Testis (tissue), 3 donors: ENCODE results near the gene OR1K1. TPM values are rescaled to one million over a fixed set of nuclear protein-coding genes. Genes with fewer than 3 reads are reported as not detected.
"Not testable (repeated sequence)": the region's sequence is repeated elsewhere in the genome, so short reads cannot be mapped to it uniquely, and the experiment has no call there.

Experiments used
- DNase-seq: peaks from one replicate; pipeline ENCODE4 v3.0.0-alpha.2; 2019
- H3K27ac ChIP-seq, 2 donors: fragments of 200-600 bp; sonication (generic); one replicate each; pipeline ENCODE4 v1.5.1; 2019
- H3K27me3 ChIP-seq: fragments of 200-600 bp; sonication (generic); one replicate; pipeline ENCODE4 v1.5.1; 2019
- H3K36me3 ChIP-seq: fragments of 200-600 bp; sonication (generic); one replicate; pipeline ENCODE4 v1.5.1; 2017; ENCODE audit warnings: low read depth; ENCODE audit errors: missing control alignments
- H3K4me1 ChIP-seq: fragments of 200-600 bp; sonication (generic); one replicate; pipeline ENCODE4 v1.5.1; 2019
- H3K4me3 ChIP-seq, 2 donors: fragments of 200-600 bp; sonication (generic); one replicate each; pipeline ENCODE4 v1.5.1; 2017 to 2019
- H3K9me3 ChIP-seq: fragments of 200-600 bp; sonication (generic); one replicate; pipeline ENCODE4 v1.5.1; 2017
- CTCF ChIP-seq, 3 experiments: fragments of 450-650 bp in 2 of 3; fragments of 200-600 bp in 1 of 3; sonication (generic) in 1 of 3; IDR thresholded peaks; one replicate each; pipeline ENCODE4 v1.5.1; 2016 to 2019; ENCODE audit warnings: antibody characterized with exemption in 3 of 3, mild to moderate bottlenecking in 2 of 3, moderate library complexity in 1 of 3
- POLR2A ChIP-seq: fragments of 450-650 bp; IDR thresholded peaks from one replicate; pipeline ENCODE4 v1.6.1; 2017; ENCODE audit warnings: antibody characterized with exemption, mild to moderate bottlenecking, moderate library complexity
- WGBS, 2 donors: methylation state at CpG; one replicate each; pipeline ENCODE4 v1.1.5; 2018; 5-methylcytosine and 5-hydroxymethylcytosine counted together
- intact Hi-C: fragments of 100-400 bp; cut with DNase I; formaldehyde crosslinking; loops from one replicate; pipeline ENCODE4 v1.15.1; 2023; ENCODE audit warnings: low total_unique reads
- polyA plus RNA-seq: library from polyadenylated mRNA; stranded (reverse); fragments of 350-450 nt; fragmentation: Illumina TruSeq; extraction: RNeasy Lipid Tissue Mini Kit (QIAGEN cat#74804); gene quantifications from one replicate; pipeline ENCODE4 v1.2.3, GENCODE V29; 2014; ENCODE audit warnings: low read depth, low replicate concordance; ENCODE audit not compliant: insufficient read depth
- total RNA-seq, 2 donors: library from RNA; depleted of rRNA; stranded (reverse); fragments of >200 nt; gene quantifications; one replicate each; pipeline ENCODE4 v1.2.3, GENCODE V29; 2016

The OR1K1 gene
- total and polyA plus RNA-seq, 3 donors from 2014 or later: not detected

DNA sequence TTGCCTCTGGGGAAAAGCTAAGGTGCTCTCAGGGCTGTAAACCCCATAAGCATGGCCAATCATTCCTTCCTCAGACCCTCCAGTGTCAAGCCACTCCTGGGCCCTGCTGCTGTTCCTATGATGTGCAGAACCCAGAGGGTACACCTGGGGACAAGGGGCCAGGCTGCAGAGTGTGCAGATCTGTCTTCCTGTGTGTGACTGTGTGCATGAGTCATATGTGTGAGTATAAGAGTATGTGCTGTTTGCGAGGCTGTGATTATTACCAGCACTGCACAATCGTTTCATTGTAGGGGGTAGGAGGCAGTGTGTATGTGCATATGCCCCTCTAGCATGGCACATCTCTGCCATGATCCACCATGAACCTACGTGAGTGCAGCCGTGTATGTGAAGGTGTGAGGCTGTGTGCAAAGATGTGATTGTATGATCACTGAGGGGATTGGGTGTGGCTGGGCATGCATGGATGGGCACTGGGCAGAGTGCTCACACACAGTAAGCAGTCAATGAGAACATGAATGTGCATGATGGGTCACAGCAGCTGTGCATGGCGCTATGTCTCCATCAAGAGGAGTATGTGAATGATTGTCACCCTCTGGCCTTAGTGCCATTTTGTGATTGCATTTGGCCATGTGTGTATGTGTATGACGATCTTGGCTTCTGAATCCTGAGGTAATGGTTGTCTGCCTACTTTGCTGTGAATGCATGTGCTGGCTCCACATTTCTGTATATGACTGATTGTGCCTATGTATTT is 2.4 kb upstream of the OR1K1 start:
- H3K27ac ChIP-seq: no peak overlapping the region
- no peak overlapping the region for H3K4me3 ChIP-seq
- H3K36me3 ChIP-seq: no peaks in the 10 kb centered on the region
- 81 to 89% methylated on average over 3 to 6 of the region's 6 CpGs for WGBS, 2 donors
- no peak for DNase-seq
- TF ChIP-seq CTCF (IDR thresholded peaks at IDR 0.05) (no peak), POLR2A (no peak)
- H3K27me3 ChIP-seq: no peaks in the 10 kb centered on the region
- no peaks in the 10 kb centered on the region for H3K9me3 ChIP-seq
- intact Hi-C loops: no loop called here
- no peaks in the 10 kb centered on the region for H3K4me1 ChIP-seq

- intact Hi-C loops: no loop called here
- H3K27ac ChIP-seq: no peak overlapping the region
- 93 to 94% methylated on average over 4 of the region's 4 CpGs for WGBS, 2 donors
- DNase-seq: no peak
- no peak for TF ChIP-seq POLR2A
- H3K4me1 ChIP-seq: no peaks in the 10 kb centered on the region
- H3K36me3 ChIP-seq: no peaks in the 10 kb centered on the region
- H3K27me3 ChIP-seq: no peaks in the 10 kb centered on the region
- no peaks in the 10 kb centered on the region for H3K9me3 ChIP-seq
- H3K4me3 ChIP-seq: no peak overlapping the region
Measured at GRCh38 chr9:122806661-122807060, 6.7 kb downstream of the OR1K1 start.

DNA sequence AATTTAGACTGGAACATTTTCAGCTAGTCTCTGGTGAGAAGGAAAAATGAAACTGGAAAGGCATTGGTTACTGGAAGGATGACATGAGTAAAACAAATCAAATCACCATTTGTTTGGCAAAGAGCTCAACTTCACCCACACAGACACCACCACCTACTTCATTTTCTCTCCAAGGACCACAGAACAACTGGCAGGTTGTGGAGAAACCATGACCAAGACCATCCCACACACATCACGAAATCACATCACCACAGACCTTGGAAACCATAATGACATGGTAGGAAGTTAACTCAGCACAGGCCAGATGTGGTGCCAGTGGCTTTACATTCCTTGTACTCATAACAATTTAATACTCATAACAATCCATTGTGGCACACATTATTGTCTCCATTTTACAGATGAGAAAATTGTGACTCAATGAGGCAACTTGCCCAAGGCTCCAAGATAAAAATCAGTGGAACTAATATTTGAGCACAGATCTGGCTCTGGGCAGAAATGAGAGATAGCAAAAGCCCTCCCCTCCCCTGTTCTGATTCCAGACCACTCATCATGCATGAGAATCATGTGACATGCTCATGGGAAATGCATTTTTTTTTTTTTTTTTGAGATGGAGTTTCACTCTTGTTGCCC is 7.5 kb downstream of the OR1K1 start:
- Histone ChIP-seq H3K4me1 (no peaks in the 10 kb centered on the region), H3K27ac (no peak overlapping the region), H3K9me3 (no peaks in the 10 kb centered on the region), H3K36me3 (no peaks in the 10 kb centered on the region), H3K4me3 (no peak overlapping the region), H3K27me3 (no peaks in the 10 kb centered on the region)
- 88 to 92% methylated on average over 1 of the region's 1 CpG for WGBS, 2 donors
- no peak for DNase-seq
- no peak for TF ChIP-seq CTCF (IDR thresholded peaks at IDR 0.05)
- TF ChIP-seq POLR2A: no peak
- intact Hi-C loops: no loop called here

GRCh38 chr9:122808141-122808540 is 8.2 kb downstream of the OR1K1 start:
- Histone ChIP-seq H3K4me3 (no peak overlapping the region), H3K4me1 (no peaks in the 10 kb centered on the region), H3K27ac (no peak overlapping the region), H3K27me3 (no peaks in the 10 kb centered on the region), H3K9me3 (no peaks in the 10 kb centered on the region), H3K36me3 (no peaks in the 10 kb centered on the region)
- WGBS, 2 donors: 100% methylated on average over 3 of the region's 3 CpGs
- intact Hi-C loops: no loop called here
- no peak for TF ChIP-seq CTCF (IDR thresholded peaks at IDR 0.05)
- TF ChIP-seq POLR2A: no peak
- DNase-seq: no peak

GRCh38 chr9:122809261-122809660 is 9.3 kb downstream of the OR1K1 start:
- H3K4me1 ChIP-seq, H3K4me3 ChIP-seq, H3K27ac ChIP-seq, intact Hi-C loops, DNase-seq, H3K9me3 ChIP-seq, H3K27me3 ChIP-seq, H3K36me3 ChIP-seq: not testable (repeated sequence)
- 73 to 76% methylated on average over 7 of the region's 7 CpGs for WGBS, 2 donors
